ENCODE measurements around the gene EXOC6B. TPM values are rescaled to one million over a fixed set of nuclear protein-coding genes. Genes with fewer than 3 reads are reported as not detected.

The EXOC6B gene
- total and polyA plus RNA-seq, 12 donors: 16.3 to 243 (median 144) TPM

- TF ChIP-seq, protein P1, sequence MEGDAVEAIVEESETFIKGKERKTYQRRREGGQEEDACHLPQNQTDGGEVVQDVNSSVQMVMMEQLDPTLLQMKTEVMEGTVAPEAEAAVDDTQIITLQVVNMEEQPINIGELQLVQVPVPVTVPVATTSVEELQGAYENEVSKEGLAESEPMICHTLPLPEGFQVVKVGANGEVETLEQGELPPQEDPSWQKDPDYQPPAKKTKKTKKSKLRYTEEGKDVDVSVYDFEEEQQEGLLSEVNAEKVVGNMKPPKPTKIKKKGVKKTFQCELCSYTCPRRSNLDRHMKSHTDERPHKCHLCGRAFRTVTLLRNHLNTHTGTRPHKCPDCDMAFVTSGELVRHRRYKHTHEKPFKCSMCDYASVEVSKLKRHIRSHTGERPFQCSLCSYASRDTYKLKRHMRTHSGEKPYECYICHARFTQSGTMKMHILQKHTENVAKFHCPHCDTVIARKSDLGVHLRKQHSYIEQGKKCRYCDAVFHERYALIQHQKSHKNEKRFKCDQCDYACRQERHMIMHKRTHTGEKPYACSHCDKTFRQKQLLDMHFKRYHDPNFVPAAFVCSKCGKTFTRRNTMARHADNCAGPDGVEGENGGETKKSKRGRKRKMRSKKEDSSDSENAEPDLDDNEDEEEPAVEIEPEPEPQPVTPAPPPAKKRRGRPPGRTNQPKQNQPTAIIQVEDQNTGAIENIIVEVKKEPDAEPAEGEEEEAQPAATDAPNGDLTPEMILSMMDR (IDR thresholded peaks at IDR 0.05): no peak
- DNase-seq (no peak), ATAC-seq (no peak)
- WGBS, 2 donors: 79 to 83% methylated on average over 1 of the region's 1 CpG
- intact Hi-C loops (cut with DNase I): no loop called here
- Histone ChIP-seq H3K27me3 (no peaks in the 10 kb centered on the region), H3K4me3 (no peak overlapping the region), H3K9me3 (peaks cover 0 to 6% (median 0%) of the 10 kb centered on the region in 11 donors), H3K27ac (no peak overlapping the region), H3K36me3 (no peaks in the 10 kb centered on the region), H3K4me1 (peaks cover 0 to 28% (median 5%) of the 10 kb centered on the region in 9 donors)
Measured at GRCh38 chr2:72803151-72803550, 22.7 kb downstream of the EXOC6B start.

DNA sequence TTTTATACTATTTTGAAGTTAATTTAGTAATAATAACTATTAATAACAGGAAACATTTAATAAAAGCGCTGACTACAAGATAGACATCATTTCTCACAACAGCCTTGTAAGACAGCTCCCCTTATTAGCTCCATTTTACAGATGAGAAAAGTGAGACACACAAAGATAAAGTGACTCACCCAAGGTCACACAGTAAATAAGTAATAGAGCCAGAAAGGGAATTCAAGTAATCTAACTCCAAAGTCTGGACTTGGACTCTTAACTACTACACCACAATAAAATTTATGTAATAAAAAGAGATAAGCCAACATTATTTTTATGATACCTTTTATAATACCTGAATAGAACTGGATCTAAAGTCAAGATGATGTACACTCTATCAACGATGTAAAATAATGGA, 25.3 kb downstream of the EXOC6B start:
- WGBS, 2 donors: 92 to 97% methylated on average over 2 of the region's 2 CpGs
- H3K27me3 ChIP-seq: no peaks in the 10 kb centered on the region
- intact Hi-C loops (cut with DNase I): no loop called here

GRCh38 chr2:72797740-72798139, 28.1 kb downstream of the EXOC6B start:
- ATAC-seq (no peak), DNase-seq (no peak)
- intact Hi-C loops (cut with DNase I): no loop called here
- TF ChIP-seq, protein P1 (IDR thresholded peaks at IDR 0.05): no peak
- Histone ChIP-seq H3K4me1 (peaks cover 0 to 53% (median 23%) of the 10 kb centered on the region in 9 donors), H3K4me3 (no peak overlapping the region), H3K9me3 (no peaks in the 10 kb centered on the region), H3K36me3 (no peaks in the 10 kb centered on the region), H3K27me3 (no peaks in the 10 kb centered on the region), H3K27ac (no peak overlapping the region)
- 94 to 98% methylated on average over 4 of the region's 4 CpGs for WGBS, 2 donors

More for the DNA sequence above, 25.3 kb downstream of the EXOC6B start:
- Histone ChIP-seq H3K27ac (no peak overlapping the region), H3K4me3 (no peak overlapping the region), H3K9me3 (no peaks in the 10 kb centered on the region), H3K36me3 (no peaks in the 10 kb centered on the region), H3K4me1 (peaks cover 0 to 45% (median 17%) of the 10 kb centered on the region in 9 donors)
- DNase-seq: no peak
- TF ChIP-seq, protein P1 (IDR thresholded peaks at IDR 0.05): no peak
- ATAC-seq: no peak

DNA sequence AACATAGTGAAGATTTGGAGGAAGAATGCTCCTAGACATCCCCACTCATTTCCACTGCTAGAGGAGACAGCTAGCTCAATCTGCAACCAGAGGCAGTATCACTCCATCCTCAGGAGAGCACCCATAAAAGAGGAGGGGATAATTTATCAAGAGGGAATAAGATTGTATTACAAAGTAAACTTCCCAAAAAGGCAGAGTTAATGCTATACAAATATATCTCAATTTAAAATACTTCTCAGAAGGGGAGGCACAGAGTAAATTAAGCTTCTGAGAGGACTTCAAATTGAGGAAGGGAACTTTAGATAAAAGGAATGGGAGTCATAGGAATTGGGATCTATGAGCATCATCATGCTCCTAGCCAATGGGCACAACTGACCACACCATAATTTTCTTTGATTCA, 29.1 kb downstream of the EXOC6B start:
- TF ChIP-seq, protein P1 (IDR thresholded peaks at IDR 0.05): no peak
- no peak overlapping the region for H3K4me3 ChIP-seq
- H3K36me3 ChIP-seq: no peaks in the 10 kb centered on the region
- H3K9me3 ChIP-seq: no peaks in the 10 kb centered on the region
- DNase-seq: no peak
- H3K27me3 ChIP-seq: no peaks in the 10 kb centered on the region
- H3K4me1 ChIP-seq: peaks cover 0 to 46% (median 22%) of the 10 kb centered on the region in 9 donors
- no peak overlapping the region for H3K27ac ChIP-seq
- no peak for ATAC-seq
- intact Hi-C loops (cut with DNase I): no loop called here

Data from heart right ventricle (tissue), 16 donors.